H1 (cell line): Measurements from ENCODE around the gene TTC9. TPM values are rescaled to one million over a fixed set of nuclear protein-coding genes. Genes with fewer than 3 reads are reported as not detected.

Experiments
- SRF ChIP-seq: IDR thresholded peaks from 2 replicates; pipeline ENCODE4 v1.6.1; 2011; ENCODE audit warnings: mild to moderate bottlenecking, low read depth, low read length, moderate library complexity
- polyA plus RNA-seq, 7 experiments: library from polyadenylated mRNA; depleted of rRNA in 3 of 7; stranded (reverse) in 5 of 7; unstranded in 2 of 7; fragments of >200 nt in 5 of 7; fragments of 200-250 nt in 2 of 7; gene quantifications; 1 replicate in 5 of 7; 2 replicates in 1 of 7; 4 replicates in 1 of 7; pipeline versions ENCODE4 v1.2.1 to v1.2.3, GENCODE V29; 2011 to 2013; ENCODE audit warnings: missing spikeins in 2 of 7, mixed read lengths in 2 of 7
- total RNA-seq: library from RNA; stranded (reverse); fragmentation: NEBNext Ultra II Directional; extraction: Animal tissue kit (Norgen Biotek cat#: 25700); gene quantifications from 2 replicates; pipeline ENCODE4 v1.2.1, GENCODE V29; 2021

TTC9 gene
- total and polyA plus RNA-seq, 2 of the 8 experiments (the other 6 are each of a cell fraction or from before 2014, with no cell fraction given) = 21.0 to 29.5 TPM

DNA sequence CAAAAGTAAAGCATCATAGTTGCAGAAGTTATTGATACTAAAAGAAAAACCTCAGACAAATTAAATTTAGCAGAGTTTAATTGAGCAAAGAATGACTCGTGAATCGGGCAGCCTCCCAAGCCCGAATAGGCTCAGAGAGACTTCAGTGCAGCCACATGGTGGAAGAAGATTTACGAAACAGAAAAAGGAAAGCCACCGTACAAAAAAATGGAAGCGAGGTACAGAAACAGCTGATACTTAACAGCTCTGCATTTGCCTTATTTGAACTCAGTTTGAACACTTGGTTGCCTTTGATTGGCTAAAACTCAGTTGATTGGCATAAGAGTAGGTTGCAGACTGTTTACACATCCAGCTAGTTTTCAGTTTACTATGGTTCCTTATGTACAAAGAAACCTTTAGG is 12.9 kb downstream of the TTC9 start (continued):
- TF ChIP-seq SRF = no peak
